Measurements from ENCODE around the gene CECR2.

The CECR2 gene

DNA sequence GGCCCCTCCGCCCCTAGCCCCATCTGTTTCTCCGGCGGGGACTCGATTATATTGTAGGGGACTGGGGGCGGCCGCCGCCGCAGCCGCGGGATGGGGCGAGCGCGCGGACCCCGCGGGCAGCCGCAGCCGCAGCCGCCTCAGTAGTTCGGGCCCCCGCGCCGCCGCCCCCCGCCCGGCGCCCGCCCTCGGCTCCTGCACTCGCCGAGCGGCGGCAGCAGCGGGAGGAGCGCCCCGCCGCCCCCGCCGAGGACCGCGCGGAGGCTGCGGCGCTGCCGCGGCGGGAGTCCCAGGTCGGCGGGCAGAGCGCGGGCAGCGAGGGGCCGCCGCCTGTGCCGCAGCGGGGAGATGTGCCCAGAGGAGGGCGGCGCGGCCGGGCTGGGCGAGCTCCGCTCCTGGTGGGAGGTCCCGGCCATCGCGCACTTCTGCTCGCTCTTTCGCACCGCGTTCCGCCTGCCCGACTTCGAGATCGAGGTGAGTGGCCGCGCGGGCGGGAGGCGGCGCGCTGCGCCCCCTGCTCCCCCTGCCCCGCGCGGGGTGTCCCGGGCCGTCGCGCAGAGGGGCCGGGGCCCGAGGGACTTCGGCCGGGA is at the start of gene CECR2:
TSS of gene CECR2 (plus strand) at position 22 of the 587 bp plus-strand sequence. CDS start at position 346, 324 bp downstream.
- Mint-ChIP-seq H3K27ac (no peak within 1 kb of the TSS), H3K27me3 (peaks cover 31 to 49% of the 10 kb centered on the region in 2 donors)
- DNase-seq: peak; percentile 33

DNA sequence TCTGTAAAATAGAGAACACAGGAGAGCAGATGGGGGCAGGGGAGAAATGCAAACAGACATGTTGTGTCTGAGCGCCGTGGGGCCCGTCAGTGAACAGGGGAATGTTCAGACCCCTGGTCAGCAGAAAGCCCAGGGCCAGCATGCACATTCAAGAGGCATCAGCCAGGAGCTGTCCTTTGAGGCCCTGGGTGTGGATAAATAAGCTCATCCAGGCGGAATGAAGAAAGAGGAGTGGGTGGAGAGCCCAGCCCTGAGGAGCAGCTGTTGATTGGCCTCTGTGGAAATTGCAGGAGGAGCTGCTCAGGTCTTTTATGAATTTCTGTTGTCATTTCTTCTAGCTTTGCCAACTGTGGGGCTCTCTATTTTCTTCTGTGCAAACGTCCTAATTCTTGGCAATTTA is 49.7 kb upstream of the CECR2 start:
- Mint-ChIP-seq H3K4me1 (peaks cover 7 to 14% of the 10 kb centered on the region in 2 donors), H3K27me3 (peaks cover 0 to 9% of the 10 kb centered on the region in 2 donors), H3K9me3 (no peaks in the 10 kb centered on the region), H3K27ac (no peak overlapping the region), H3K4me3 (no peak overlapping the region), H3K36me3 (no peaks in the 10 kb centered on the region)
- no peak for ATAC-seq (replicated peaks)
- DNase-seq: no peak

More for the DNA sequence above, at the start of gene CECR2:
- H3K36me3 Mint-ChIP-seq: no peaks in the 10 kb centered on the region
- peak; percentile 70 to 80 for ATAC-seq (replicated peaks)
- H3K4me1 Mint-ChIP-seq: peaks cover 22 to 36% of the 10 kb centered on the region in 2 donors
- peak within 1 kb of the TSS; percentile 75 to 78 for H3K4me3 Mint-ChIP-seq
- no peaks in the 10 kb centered on the region for H3K9me3 Mint-ChIP-seq

DNA sequence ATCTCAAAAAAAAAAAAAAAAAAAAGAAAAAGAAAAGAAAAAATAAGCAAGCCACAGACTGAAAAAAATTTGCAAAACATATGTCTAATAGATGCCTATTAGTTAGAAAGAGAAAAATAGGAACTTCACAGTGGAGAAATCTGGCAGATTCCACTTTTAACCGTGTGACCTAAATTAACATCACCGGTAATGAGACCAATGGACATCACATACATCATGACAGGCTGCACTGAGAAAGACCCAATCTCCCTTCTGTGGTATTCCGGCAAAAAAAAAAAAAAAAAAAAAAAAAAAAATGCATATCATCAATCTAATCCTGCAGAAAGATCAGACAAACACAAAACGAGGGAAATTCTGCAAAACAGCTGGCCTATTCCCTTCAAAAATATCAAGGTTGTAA is 46.7 kb upstream of the CECR2 start:
- no peaks in the 10 kb centered on the region for H3K4me1 Mint-ChIP-seq
- no peak overlapping the region for H3K27ac Mint-ChIP-seq
- no peaks in the 10 kb centered on the region for H3K36me3 Mint-ChIP-seq
- H3K9me3 Mint-ChIP-seq: no peaks in the 10 kb centered on the region
- no peak overlapping the region for H3K4me3 Mint-ChIP-seq
- ATAC-seq (replicated peaks) (no peak), DNase-seq (no peak)
- peaks cover 7 to 9% of the 10 kb centered on the region in 2 donors for H3K27me3 Mint-ChIP-seq

DNA sequence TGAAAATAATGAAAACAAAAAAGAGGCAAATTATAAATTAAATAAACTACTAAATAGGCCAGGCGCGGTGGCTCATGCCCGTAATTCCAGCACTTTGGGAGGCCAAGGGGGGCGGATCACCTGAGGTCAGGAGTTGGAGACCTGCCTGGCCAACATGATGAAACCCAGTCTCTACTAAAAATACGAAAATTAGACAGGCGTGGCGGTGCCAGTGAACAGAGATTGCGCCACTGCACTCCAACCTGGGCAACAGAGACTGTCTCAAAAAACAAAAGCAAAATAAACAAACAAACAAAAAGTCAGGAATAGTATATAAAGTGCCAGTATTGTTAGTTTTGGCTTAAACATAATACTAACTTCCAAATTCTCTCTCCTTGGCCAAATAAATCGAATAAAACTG is 37.6 kb upstream of the CECR2 start:
- Mint-ChIP-seq H3K4me1 (no peaks in the 10 kb centered on the region), H3K36me3 (no peaks in the 10 kb centered on the region), H3K27ac (no peak overlapping the region), H3K9me3 (no peaks in the 10 kb centered on the region), H3K4me3 (no peak overlapping the region), H3K27me3 (no peaks in the 10 kb centered on the region)
- no peak for ATAC-seq (replicated peaks)
- no peak for DNase-seq

DNA sequence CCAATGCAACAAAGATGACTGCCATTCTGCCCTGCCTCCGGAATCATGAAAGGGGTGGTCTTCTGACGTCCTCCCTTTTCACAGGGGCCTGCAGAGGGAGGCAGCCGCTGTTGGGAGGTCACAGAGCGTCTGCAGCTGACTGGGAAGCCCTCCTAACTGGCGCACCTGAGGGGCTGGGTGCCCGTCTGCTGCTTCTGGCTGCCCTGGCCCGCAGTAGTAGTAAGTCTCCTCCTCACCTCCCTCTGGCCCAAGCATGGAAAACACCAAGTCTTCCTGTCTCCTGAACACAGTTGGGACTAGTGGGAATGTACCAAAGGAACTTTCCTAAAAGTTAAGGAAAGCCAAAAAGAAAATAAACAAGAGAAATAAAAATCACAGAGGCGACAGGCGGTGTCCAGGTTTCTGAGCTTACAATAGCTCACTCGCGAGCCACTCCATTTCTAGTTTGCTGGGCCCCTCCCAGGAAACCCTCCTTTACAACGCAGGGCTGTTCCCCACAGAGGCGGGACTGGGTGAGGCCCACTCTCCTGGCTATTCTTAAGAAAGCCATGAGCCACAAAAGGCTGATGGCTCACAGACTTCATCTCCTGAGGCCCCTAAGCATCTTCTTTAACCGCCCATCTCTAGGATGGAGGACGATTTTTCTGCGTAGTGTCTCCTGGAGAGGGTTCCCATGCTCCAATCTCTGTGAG is 37.0 kb upstream of the CECR2 start:
- no peak overlapping the region for H3K4me3 Mint-ChIP-seq
- no peak for DNase-seq
- H3K9me3 Mint-ChIP-seq: no peaks in the 10 kb centered on the region
- no peak for ATAC-seq (replicated peaks)
- no peaks in the 10 kb centered on the region for H3K27me3 Mint-ChIP-seq
- H3K36me3 Mint-ChIP-seq: no peaks in the 10 kb centered on the region
- no peak overlapping the region for H3K27ac Mint-ChIP-seq
- H3K4me1 Mint-ChIP-seq: no peaks in the 10 kb centered on the region

DNA sequence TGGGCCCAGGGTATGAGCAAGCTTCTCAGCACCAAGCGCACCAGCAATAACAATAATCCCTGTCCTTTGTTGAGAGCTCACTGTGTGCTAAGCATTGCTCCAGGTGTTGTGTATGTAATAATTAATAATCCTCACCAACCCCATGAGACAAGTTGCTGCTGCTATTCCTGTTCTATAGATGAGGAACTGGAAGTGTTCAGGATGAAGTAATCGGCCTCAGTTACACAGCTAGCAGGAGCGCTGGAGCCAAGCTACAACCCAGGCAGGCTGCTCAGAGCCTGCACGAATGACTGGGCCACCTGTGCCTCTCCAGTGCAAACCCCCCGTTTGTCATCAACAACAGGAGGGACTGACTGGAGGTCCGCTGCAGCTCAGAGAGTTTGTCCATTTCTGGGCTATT is 35.2 kb upstream of the CECR2 start:
- H3K4me1 Mint-ChIP-seq: no peaks in the 10 kb centered on the region
- ATAC-seq (replicated peaks) (no peak), DNase-seq (no peak)
- H3K27me3 Mint-ChIP-seq: no peaks in the 10 kb centered on the region
- H3K9me3 Mint-ChIP-seq: no peaks in the 10 kb centered on the region
- no peak overlapping the region for H3K4me3 Mint-ChIP-seq
- H3K27ac Mint-ChIP-seq: no peak overlapping the region
- no peaks in the 10 kb centered on the region for H3K36me3 Mint-ChIP-seq

DNA sequence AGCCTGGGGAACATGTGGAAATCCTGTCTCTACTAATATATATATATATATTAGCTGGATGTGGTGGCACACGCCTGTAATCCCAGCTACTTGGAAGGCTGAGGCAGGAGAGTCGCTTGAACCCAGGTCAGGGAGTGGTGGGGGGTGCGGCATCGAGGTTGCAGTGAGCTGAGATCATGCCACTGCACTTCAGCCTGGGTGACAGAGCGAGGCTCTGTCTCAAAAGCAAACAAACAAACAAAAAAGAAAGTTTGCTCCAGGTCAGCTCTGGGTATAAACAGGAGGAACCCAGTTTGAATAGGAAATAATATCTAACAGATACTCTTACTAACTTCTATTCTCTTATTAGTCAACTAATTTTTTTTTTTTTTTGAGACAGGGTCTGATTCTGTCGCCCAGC is 34.3 kb upstream of the CECR2 start:
- ATAC-seq (replicated peaks) (no peak), DNase-seq (no peak)
- Mint-ChIP-seq H3K9me3 (no peaks in the 10 kb centered on the region), H3K4me3 (no peak overlapping the region), H3K4me1 (no peaks in the 10 kb centered on the region), H3K27me3 (no peaks in the 10 kb centered on the region), H3K27ac (no peak overlapping the region), H3K36me3 (no peaks in the 10 kb centered on the region)

DNA sequence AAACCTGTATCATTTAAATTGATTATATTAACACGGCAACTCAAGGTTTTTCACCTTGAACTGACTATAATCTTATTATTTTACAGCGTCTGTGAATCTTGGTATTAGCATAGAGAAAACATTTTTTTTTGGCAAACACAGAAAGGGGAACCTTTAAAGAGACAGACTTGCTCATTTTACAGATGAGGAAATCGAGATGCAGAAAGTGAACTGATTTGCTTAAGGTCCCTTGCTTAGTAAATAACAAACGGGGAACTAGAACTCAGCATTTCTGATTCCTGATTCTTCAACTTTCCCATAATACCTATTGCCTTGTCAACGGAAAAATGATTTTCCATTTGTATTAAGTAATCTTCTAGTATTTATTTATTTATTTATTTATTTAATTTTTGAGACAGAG is 33.2 kb upstream of the CECR2 start:
- no peak for ATAC-seq (replicated peaks)
- Mint-ChIP-seq H3K27ac (no peak overlapping the region), H3K4me1 (no peaks in the 10 kb centered on the region), H3K27me3 (no peaks in the 10 kb centered on the region), H3K9me3 (no peaks in the 10 kb centered on the region), H3K36me3 (no peaks in the 10 kb centered on the region), H3K4me3 (no peak overlapping the region)
- DNase-seq: no peak

DNA sequence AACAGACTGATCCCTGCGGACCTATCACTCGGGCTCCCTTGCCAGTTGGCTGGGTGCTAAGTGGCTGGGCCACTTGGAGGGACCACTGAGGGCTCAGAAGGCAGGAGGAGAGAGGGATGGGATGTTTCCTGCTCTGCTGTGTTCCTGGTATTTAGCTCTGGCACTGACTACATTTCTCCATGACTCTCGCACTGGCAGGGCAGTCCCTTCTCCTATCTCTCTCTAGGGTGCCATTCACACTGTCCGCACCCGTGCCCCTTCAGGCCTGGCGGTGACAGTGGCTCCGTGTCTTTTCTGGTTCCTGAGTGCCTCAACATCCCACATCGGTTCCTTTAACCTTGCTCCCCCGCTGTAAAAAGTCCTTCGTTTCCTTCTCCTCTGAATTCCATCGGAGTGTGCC is 31.6 kb upstream of the CECR2 start:
- H3K27ac Mint-ChIP-seq: no peak overlapping the region
- DNase-seq: no peak
- no peaks in the 10 kb centered on the region for H3K4me1 Mint-ChIP-seq
- H3K9me3 Mint-ChIP-seq: no peaks in the 10 kb centered on the region
- no peak overlapping the region for H3K4me3 Mint-ChIP-seq
- no peaks in the 10 kb centered on the region for H3K36me3 Mint-ChIP-seq
- no peak for ATAC-seq (replicated peaks)
- no peaks in the 10 kb centered on the region for H3K27me3 Mint-ChIP-seq

DNA sequence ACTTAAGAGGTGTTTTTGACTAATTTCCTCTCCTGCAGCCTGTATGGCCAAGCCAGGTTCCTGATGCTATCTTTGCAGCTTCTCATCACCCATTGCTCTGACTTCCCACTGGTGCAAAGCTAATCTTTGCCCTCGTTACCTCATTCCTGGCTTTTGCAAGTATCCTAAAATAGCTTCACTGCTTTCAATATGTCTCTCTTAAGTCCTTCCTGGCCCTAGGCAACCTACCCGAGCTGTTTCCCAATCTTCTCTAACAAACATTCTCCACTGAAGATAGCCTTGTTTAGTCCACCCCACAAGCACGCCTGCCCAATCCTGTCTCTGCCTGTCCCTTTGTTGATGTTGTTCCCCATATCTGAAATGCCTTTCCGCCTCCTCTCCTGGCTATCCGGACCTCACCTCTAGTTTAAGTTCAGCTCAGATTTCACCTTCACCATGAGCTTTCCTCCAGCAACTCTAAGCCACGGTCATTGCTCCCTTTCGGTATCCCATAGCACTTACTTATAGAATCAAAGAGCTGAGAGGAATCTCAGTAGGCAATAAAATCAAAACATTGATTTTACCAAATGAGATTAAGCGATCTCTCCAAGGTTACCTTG is 30.1 kb upstream of the CECR2 start:
- Mint-ChIP-seq H3K27ac (no peak overlapping the region), H3K4me3 (no peak overlapping the region), H3K4me1 (no peaks in the 10 kb centered on the region), H3K27me3 (no peaks in the 10 kb centered on the region), H3K9me3 (no peaks in the 10 kb centered on the region), H3K36me3 (no peaks in the 10 kb centered on the region)
- ATAC-seq (replicated peaks) (no peak), DNase-seq (no peak)

DNA sequence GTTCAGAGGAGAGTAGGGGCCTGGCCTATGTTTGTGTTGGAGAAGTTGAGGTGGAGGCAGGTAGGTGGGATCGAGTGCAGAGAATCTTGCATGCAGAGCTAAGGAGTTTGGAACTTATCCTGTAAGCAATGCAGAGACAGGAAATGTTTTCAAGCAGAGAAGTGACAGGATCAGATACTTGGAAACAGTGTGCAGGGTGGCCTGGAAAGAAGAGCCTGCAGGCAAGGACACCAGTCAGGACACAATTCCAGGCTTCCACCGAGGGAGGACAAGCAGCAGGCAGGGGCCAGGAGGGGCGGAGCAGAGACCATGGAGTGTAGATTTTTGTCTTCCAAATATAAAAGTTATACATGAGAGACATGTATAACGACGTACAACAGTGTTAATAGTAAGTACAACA is 26.9 kb upstream of the CECR2 start:
- Mint-ChIP-seq H3K27me3 (no peaks in the 10 kb centered on the region), H3K27ac (no peak overlapping the region), H3K4me1 (no peaks in the 10 kb centered on the region)

DNA sequence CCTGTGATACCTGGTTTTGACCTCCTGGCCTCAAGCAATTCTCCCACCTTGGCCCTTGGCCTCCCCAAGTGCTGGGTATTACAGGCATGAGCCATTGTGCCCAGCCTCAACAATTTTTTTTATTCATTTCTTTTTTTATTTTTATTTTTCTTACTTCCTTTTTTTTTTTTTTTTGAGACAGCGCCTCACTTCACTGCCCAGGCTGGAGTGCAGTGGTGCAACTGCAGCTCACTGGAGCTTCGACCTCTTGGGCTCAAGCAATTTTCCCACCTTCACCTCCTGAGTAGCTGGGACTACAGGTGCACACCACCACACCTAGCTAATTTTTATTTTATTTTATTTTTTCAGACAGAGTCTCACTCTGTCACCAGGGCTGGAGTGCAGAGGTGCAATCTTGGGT is 25.5 kb upstream of the CECR2 start:
- Mint-ChIP-seq H3K9me3 (no peaks in the 10 kb centered on the region), H3K27ac (no peak overlapping the region), H3K36me3 (no peaks in the 10 kb centered on the region), H3K4me1 (no peaks in the 10 kb centered on the region), H3K27me3 (peaks cover 0 to 1% of the 10 kb centered on the region in 2 donors), H3K4me3 (no peak overlapping the region)
- DNase-seq (no peak), ATAC-seq (replicated peaks) (peak; percentile 44 to 60)

More for the DNA sequence above, 26.9 kb upstream of the CECR2 start:
- ATAC-seq (replicated peaks) (no peak), DNase-seq (no peak)
- H3K4me3 Mint-ChIP-seq: no peak overlapping the region
- H3K9me3 Mint-ChIP-seq: no peaks in the 10 kb centered on the region
- H3K36me3 Mint-ChIP-seq: no peaks in the 10 kb centered on the region

DNA sequence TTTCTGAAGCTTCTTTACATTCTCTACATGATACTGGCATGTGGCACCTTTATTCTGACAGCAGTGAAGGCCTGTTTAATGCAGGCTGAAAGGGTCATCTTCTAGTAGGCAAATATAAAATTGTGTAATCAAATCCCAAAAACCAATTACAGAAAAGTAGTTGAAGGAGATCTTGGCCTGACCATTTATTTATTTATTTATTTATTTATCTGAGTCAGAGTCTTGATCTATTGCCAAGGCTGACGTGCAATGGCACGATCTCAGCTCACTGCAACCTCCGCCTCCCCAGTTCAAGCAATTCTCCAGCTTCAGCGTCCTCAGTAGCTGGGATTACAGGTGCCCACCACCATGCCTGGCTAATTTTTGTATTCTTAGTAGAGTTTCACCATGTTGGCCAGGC is 22.7 kb upstream of the CECR2 start:
- H3K27me3 Mint-ChIP-seq: peaks cover 0 to 6% of the 10 kb centered on the region in 2 donors
- no peak for ATAC-seq (replicated peaks)

DNA sequence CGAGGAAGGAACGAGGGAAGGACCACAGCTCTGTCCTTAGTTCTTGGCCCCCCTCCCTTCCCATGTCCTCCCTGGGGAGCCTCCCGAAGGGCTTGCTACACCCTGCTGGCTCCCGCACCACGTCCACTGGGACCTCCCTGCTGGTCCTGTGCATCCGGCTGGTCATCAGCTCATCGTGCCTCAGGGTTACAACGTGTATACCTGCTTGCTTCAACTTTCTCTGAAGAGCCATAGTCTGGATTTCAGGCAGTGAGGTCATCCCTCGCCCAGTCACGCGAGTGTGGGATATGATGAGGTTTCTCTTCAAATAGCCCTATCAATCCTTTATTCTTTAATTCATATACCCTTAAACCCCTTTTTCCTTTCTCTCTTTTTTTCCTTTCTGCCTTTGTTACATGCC is 21.5 kb upstream of the CECR2 start:
- no peak overlapping the region for H3K4me3 Mint-ChIP-seq
- peaks cover 0 to 6% of the 10 kb centered on the region in 2 donors for H3K27me3 Mint-ChIP-seq
- H3K4me1 Mint-ChIP-seq: peaks cover 0 to 3% of the 10 kb centered on the region in 2 donors
- H3K9me3 Mint-ChIP-seq: no peaks in the 10 kb centered on the region
- no peak overlapping the region for H3K27ac Mint-ChIP-seq
- ATAC-seq (replicated peaks) (no peak), DNase-seq (no peak)
- H3K36me3 Mint-ChIP-seq: no peaks in the 10 kb centered on the region

More for the DNA sequence above, 22.7 kb upstream of the CECR2 start:
- Mint-ChIP-seq H3K4me3 (no peak overlapping the region), H3K9me3 (no peaks in the 10 kb centered on the region), H3K4me1 (peaks cover 0 to 3% of the 10 kb centered on the region in 2 donors), H3K36me3 (no peaks in the 10 kb centered on the region), H3K27ac (no peak overlapping the region)
- no peak for DNase-seq

DNA sequence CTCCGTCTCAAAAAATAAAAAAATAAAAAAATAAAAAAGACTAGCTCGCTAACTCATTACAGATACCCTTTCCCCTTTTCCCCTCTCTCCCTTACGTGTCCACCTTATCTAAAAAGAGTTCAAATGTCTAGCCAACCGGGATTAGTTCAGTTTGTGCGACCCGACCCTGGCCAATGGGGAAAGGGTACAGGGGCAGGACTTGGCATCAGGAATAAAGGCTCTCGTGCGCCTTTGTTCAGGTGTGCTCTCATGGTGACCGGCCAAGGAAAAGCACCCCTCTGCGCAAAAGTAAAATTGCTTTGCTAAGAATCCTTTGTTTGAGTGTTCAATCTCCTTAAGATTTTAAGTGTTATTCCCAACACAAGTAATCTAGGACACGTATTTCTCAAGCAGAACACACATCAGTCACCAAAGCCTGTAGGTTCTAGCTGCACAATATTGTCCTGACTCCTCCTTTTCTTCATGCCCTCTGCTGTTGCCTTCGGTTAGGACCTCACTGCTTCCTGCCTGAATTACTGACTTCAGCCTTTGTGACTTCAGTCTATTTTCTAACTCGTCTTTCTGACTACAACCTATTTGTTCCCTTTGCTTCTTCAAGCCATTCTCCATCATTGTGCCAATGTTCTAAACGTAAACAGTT is 20.7 kb upstream of the CECR2 start:
- Mint-ChIP-seq H3K36me3 (no peaks in the 10 kb centered on the region), H3K4me3 (no peak overlapping the region), H3K9me3 (no peaks in the 10 kb centered on the region), H3K27me3 (peaks cover 0 to 6% of the 10 kb centered on the region in 2 donors), H3K27ac (no peak overlapping the region), H3K4me1 (peaks cover 0 to 3% of the 10 kb centered on the region in 2 donors)
- ATAC-seq (replicated peaks) (no peak), DNase-seq (no peak)

All from stimulated activated naive B cell treated with anti-CD40 and anti-IgM and Interleukin-4, amounts not matched to agents 10 μg/mL and 1 μg/mL and 100 μg/mL, for 72 hours (primary cell).